Activated CD4-positive, alpha-beta T cell treated with anti-CD3 and anti-CD28 coated beads, Interleukin-2, amount 50 U/mL, for 16 hours (primary cell): ENCODE data around the gene CHST11.

ENCODE experiments used
- DNase-seq: peaks from one replicate; pipeline ENCODE4 v3.0.0-alpha.2; 2020

Gene CHST11

DNA sequence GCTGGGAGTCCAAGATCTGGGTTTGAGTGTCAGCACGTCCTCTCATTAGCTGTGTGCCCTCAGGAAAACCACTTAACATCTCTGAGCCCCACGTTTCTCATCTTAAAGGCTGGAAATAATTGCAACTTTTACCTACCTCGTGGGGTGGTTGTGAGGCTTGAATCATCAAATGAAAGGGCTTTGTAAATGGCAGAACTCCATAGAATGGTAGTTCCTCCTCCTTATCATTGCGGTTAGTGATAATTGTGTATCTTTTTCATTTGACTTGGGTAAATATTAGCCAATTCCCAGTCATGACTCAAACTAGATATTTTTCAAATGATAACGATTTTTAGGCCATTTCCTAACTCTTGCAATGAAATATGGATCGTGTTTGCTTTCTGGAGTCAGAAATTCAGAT is 205.5 kb downstream of the CHST11 start:
- no peak for DNase-seq

DNA sequence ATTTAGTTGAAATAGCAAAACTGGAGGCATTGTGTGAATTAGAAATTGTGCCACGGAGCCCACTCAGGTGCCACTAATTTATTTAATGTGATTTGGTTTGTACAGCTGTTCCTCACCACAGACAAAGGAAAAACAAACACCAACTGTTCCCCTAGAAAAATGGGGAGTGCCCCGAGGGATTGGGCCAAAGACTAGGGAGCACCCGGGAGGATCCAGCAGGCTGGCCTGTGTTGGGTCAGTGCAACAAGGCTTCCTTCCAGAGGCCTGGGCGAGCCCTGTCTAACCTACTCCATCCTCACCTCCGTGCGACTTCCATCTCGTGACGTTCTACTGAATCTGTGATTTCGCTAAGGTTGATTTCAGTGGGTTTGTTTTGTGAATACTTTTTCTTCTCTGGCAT is 206.2 kb downstream of the CHST11 start:
- no peak for DNase-seq

DNA sequence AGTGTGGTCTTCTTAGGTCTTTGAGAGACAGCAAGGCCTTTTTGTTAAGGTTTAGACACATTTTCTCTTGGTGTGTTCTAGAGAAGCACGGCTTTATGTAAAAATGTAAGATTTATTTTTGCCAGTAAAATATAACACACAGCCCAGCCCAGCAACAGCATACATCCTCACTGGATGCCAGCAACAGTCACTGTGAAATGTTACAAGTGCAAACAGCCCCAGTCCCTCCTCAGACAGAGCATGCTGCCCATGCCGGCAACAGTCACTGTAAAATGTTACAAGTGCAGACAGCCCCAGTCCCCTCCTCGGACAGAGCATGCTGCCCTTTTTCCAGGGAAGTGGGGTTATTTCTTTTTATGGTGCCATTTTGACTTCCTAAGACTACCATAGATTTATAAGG is 207.6 kb downstream of the CHST11 start:
- DNase-seq: no peak

DNA sequence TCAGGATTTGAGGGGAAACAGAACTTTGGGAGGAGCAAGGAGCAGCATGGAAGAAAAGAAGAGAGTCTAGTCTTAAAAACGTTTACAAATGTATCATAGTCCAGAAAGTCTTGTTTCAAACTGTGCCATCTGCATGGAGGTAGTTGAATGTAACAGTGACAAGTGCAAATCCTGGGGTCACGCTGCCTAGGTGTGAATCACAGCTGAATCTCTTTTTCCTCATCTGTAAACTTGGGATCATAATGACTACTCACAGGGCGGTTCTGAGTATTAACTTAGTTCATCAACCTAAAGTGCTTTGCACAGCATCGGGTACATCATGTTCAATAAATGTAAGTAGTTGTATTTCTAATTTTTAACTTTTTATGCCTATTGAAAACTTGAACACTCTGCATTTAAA is 208.5 kb downstream of the CHST11 start:
- DNase-seq: peak; percentile 67

DNA sequence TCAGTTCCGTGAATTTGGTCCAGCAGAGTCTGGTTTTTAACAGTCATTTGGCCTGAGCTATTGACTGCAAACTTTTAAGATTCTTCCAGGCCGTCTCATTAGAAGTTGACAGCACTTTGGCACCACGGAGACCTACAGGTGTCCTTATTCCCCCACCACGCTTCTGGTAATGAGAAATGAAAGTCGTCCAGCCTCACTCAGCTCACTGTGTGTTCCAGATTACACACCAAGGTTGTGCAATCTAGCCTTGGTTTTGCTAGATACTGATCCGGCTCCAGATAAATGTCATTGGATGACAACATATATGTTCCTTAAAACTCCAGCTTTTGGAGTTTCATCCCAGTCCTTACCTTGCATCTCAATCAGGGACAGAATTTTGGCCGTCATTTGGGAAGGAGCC is 210.4 kb downstream of the CHST11 start:
- no peak for DNase-seq

DNA sequence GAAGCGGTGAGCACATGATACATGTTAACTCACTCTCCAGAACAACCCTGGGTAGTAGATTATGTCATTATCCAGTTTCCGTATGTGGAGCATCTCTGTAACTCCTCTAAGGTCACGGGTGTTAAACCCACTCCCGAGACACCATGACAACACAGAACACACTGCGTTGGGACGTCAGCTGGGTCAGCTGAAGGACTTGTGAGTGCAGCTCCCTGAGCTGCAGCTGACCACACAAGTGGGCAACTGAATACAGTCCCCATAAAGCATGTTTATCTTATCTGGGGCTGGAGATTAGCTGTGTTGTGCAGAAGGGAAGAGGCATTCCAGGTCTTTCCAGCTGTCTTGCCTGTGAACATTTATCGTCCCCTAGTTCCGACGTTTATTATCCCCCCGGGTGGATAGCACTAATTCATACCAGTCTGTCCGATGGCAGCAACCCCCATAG is 211.5 kb downstream of the CHST11 start:
- no peak for DNase-seq

DNA sequence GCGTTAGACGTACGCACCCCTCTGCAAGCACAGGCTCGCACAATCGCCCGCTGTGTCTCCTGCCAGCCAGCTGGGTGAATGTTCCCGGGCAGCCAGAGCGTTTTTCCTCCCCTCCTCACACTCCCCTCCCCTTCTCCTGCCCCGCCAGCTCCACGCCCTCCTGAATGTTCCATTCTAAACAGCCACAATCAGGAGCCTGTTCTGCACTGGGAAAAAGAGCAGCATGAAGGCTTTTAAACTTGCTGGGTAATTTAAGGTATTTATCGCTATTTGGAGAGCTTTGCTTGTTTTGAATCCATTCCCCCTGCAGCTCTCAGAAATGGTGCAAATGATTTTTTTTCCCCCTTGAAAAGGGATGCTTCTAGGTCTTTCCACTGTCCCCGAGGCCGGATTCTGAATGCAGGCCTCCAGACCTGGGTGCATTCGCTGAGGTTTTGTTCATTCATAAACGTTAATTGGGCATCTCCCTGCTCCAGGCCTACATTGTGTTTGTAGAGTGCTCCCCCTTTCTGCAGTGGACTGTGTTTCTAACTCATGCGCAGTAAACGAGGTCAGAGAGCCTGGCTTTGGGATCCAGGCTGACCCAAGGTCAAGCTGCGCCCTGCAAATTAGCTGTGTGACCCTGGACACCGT is 212.5 kb downstream of the CHST11 start:
- DNase-seq: no peak

DNA sequence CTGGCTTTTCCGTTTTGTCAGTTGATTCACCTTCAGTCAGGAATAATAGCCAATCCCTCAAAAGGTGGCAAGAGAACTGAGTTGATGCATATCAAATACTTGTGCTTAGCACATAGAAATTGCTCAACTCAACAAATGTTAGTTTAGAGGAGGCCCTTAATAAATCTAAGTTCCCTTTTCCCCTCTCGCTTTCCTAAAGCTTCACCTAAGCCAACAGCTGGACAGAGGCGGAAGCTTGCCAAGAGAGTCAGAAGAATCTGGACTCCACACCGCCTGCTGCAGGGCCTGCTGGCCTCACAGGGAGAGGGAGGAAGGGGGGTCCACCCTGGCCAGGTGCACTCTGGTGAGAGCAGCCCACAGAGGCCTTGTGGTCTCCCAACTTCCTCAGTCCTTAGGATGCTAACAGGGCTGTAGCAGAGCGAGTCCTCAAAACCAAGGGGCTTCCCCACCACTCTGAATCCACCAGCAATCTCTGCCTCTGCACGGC is 213.1 kb downstream of the CHST11 start:
- peak; percentile 41 for DNase-seq

DNA sequence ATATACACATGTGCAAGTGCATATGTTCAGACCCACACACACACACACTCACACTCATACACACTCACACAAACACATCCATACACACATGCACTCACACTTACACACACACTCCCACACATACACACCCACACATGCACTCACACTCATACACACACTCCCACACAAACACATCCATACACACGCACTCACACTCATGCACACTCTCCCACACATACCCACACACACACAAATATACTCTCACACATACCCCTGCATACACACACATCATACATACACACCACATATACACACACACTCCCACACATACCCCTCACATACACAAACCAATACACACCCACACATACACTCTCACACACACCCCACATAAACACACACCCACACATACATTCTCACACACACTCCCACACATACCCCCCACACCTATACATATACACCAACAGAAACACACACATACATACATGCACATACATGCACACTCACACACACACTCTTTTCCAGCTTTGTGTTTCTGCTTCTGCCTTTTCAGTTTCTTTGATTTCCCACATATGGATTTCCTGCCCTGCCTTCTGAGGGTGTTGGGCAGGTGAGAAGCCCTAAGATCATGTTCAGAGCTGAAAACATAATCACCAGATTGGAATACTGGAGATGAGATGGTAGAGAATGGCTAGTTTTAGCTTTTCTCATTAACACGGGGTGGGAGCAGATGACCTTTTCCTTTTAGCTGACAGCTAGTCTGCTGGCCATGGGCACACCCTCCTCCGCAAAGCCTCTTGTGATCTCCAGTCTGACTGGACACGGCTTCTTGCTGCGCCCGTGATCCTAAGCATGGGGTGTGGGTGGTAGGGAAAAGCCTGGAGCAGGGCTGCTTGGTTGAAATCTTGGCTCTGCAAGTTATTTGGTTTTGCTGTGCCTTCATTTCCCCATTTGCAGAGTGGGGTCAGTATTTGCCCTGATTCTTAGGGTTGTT is 214.0 kb downstream of the CHST11 start:
- peak; percentile 26 for DNase-seq

DNA sequence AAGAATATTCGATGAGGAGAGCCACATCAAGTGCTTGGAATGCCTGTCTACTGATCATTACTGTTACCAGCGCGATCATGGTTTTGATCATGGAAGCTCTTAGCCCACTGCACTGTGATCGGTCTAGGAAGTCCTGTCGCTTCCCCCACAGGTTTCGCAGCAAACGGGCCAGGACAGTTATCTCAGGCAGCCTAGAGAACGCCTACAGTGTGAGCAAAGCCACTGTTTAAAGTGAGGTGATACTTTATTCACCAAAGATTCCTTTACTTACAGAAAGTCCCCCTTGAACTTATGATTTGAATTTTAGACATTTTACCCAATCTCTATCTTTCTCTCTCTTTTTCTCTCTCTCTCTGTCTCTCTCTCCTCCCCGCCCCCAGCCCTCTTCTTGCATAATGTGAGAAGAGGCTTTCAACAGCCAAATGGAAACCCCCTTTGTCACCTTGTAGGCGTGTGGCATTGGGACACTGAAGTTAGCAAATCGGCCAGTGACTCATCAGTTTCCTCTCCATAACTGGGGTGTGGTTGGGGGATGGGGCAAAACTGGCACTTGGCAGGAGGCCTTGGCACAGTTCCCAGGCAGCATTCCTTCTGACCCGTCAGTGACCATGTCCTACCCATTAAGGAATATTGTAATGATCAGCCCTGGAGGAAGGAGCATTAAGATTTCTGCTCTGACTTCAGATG is 214.8 kb downstream of the CHST11 start:
- DNase-seq: peak; percentile 96

DNA sequence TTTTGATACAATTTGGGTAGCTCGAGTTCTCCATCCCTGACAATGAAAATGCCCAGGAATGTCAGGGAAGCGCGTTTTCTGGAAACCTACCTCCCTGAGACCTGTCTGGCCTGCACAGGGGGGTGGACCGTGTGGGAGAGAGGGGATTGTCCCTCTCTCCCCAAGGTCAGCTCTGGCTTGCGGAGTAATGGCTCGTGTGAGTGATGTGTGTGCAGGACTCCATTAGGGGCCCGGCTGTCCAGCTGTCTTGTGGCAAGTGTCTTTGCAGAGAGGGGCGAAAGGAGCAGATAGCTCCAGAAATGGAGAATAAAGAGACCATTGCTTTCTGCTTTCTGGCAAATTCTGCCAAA is 215.3 kb downstream of the CHST11 start:
- DNase-seq: no peak

DNA sequence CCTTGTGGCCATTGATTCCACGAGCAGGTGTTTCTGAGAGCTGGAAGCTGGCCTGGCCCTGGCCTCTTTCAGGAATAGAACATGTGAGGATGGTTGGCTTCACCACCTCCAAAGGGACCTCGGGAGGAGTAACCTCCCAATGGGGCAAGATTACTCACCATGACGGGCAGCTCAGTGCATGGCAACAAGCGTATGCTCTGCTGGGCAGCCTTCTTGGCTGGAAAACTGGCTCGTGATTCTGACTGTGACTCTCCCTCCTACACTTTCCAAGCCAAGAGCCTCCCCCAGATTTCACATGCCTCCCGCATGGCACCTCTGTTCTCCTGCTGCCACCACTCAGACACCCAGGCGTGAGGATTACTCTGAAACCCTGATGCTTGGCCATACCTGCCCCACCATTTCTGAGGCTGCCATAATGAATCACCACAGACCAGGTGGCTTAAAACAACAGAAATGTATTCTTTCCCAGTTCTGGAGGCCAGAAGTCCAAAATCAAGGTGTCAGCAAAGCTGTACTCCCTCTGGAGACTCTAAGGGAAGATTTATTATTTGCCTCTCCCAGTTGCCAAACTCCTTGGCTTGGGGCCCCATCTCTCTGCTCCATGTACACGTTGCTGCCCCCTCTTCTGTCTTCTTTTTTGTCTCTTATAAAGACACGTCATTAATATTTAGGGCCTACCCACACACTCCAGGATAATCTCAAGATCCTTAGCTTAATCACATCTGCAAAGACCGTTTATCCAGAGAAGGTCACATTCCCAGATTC is 215.9 kb downstream of the CHST11 start:
- DNase-seq: peak; percentile 20

DNA sequence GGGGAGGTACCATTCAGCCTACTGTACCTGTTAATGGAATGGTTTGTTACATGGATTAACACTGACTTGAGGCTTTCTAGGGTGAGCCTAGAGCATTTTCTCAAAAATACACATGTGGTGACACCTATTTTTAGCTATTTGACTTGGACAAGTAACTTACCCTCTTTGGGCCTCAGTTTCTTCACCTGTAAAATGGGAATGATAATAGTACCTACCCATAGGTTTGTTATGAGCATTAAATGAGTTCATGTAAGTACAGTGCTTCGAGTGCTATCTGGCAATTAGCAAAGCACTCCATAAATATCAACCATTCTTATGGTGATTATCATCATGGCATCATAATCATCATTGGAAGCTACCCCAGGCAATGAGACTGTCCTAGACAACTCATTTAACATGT is 216.5 kb downstream of the CHST11 start:
- DNase-seq: no peak

DNA sequence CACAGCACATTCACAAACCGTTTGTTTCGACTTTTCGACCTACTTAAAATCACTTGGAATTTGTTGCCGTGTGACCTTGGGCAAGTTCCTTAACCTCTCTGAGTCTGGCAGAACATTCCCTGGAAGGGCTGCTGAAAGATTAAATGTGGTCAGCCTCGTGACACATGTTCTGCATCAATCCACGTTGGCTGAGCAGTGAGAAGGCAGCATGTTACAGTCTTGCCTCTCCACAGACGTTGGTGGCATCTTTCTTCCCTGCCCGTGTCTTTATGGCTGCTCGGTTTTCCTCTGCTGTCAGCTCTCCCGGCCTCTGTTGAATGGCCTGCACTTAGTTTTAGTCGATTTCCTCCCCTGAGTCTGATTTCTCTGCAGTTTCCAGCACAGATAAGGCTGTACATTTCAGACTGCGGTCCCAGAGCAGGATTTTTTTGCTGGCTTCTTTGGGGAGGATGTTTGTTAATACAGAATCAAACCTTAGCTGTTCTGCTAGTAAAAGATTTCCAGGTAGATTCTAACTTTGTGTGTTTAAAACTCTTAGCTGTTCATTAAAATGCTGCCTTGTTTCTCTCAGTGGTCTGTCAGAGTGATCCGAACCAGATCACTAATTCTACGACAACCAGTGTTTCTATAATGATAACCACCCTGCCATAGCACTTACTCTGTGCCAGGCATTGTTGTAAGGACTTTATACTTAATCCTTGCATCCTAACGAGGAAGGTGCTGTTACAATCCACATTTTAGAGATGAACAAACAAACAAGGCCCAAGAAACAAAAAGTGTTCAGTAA is 217.1 kb downstream of the CHST11 start:
- DNase-seq: no peak

DNA sequence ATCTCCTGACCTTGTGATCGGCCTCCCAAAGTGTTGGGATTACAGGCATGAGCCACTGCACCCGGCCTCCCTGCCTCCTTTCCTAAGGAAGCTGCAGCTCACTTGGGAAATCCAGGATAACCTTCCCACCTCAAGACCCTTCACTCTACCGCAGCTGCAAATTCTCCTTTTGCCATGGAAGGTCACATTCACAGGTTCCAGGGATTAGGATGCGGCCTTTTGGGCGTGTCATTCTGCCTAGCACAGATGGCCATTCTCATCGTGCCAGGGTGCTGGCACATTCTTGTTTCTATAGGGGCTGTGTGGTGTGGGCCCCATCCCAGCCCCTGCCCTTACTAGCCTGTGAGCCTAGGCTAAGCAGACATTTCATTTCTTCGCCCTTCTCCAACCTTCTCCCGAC is 219.9 kb downstream of the CHST11 start:
- DNase-seq: no peak

DNA sequence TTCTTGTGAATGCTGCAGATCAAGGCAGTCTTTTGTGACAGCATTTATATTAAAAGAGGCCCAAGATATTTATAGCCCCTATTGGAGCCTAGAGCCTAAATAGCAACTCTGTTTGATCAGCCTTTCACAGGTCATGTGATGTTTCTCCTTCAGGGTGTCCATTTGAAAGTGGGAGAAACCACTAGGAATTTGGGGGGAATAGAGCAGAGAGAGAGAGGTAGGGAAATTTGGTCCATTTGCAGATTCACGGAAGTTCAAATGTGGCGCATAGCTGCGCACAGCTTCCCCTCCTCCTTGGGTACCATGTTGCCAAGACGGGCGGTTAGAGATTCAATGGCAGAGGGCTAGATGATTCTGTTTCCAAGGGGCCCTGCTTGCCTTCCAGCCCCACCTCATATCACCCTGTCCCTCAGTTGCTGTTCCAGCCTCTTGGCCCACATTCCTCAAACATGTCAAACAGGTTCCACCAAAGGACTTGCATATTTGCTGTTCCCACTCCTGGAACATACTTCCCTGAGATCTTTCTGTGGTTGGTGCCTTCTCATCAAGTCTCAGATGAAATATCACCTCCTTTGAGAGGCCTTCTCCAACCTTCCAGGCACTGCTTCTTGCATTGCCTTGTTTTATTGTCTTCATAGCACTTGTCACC is 220.8 kb downstream of the CHST11 start:
- no peak for DNase-seq

DNA sequence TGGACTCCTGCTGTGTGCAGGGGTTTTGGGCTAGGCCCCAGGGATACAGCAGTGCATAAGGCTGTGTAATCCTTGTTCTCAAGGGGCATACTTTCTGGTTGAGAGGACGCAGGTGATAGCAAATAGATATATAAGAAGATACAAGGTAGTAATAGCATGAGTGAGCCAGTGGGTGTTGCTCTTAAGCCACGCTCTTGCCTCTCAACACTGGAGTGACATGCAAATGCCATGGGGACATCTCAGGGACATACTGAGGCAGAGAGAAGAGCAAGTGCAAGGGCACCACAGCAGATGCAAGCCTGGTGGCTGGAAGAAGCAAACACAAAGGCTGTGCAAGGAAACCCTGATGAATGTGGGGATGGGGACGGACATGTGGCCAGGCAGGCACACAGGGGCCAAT is 223.3 kb downstream of the CHST11 start:
- peak; percentile 75 for DNase-seq

DNA sequence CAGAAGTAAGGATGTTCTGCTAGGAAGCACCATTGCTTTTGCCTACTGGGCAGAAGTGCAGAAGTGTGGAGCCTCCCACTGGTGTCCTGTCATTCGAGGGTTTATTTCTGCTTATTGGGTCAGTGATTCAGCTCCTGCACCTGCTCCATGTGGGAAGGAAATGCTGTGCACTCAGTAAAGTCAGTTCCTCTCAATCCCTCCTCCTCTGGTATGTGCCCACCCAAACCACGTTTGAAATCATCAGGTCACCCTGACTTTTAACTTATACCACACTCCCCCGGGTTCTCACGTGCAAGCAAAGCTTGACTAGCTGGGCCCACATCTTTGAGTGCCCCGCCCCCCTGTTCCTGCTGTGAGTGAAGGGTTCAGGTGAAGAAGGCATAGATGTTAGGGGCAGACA is 223.7 kb downstream of the CHST11 start:
- DNase-seq: peak; percentile 27

DNA sequence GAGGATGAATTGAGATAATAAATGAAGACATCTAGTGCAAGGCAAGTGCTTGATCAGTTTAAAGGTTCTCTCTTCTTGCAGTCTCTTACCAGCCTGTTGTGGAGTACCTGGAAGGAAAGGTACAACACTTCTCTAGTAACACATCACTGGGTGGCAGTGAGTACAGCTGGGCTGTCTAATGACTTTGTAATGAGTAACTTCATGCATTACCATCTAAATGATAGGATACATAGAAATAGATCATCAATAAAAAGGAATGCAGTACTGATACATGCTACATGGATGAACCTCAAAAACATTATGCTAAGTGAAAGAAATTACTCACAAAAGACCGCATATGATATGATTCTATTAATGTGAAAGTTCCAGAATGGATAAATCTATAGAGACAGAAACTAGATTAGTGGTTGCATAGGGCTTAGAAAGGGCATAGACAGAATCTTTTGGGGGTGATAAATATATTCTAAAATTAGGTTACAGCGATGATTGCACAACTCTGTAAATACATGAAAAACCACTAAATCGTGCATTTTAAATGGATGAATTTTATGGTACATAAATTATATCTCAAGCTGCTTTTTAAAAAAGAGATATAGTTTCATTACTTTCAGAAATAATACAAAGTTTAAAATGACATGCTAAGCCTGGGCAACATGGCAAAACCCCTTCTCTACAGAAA is 224.4 kb downstream of the CHST11 start:
- peak; percentile 31 for DNase-seq

DNA sequence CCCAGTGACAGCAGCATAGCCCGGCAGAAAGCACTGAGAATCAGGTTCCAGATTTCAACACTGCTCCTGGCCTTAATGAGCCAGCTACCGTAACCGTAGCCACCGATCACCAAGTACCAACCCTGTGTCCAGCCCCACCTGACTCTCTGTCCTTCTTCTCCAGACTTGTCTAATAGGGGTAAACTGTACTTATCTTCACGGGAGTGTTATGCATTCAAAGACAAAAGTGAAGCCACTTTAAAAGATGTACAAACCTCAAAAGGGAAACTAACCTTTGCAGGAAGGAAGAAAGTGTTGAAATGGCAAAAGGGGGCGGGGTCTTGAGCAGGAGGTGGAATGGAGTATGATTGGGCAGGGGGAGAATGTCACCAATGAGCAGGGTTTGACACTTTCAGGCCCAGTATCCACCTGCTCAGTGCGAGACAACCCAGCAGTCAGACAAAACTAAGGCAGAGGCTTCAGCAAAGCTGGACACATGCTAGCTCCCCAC is 226.1 kb downstream of the CHST11 start:
- peak; percentile 92 for DNase-seq
